ENCODE measurements around the gene RGS11. TPM values are rescaled to one million over a fixed set of nuclear protein-coding genes. Genes with fewer than 3 reads are reported as not detected.
A peak's percentile ranks its signal among the peaks of the same experiment; 100 is the strongest.

The RGS11 gene
- total RNA-seq, 1 experiment from 2014 or later, result 10.2 TPM

- Histone ChIP-seq H3K4me1 (ENCODE audit: control insufficient read depth, insufficient read depth, low read length) (peaks cover 2% of the 10 kb centered on the region), H3K27ac (ENCODE audit: low read length) (no peak overlapping the region), H3K27me3 (ENCODE audit: control insufficient read depth, insufficient read depth, low read length) (no peaks in the 10 kb centered on the region), H3K36me3 (ENCODE audit: control insufficient read depth, insufficient read depth, low read length) (no peaks in the 10 kb centered on the region), H3K9me3 (ENCODE audit: control insufficient read depth, insufficient read depth, low read depth, low read length) (no peaks in the 10 kb centered on the region), H3K4me3 (ENCODE audit: low read depth in 2 of 2, low read length in 2 of 2) (no peak overlapping the region)
- DNase-seq (ENCODE audit: low read depth, low spot score) (no peak), ATAC-seq (peak; percentile 44)
- BruUV-seq (replicated peaks), result no TSS peak
- in situ Hi-C loops (cut with HindIII; ENCODE audit: low pct_unique_long_range_greater_than_20kb, low sequenced_read_pairs) (no loop called here), intact Hi-C loops (cut with micrococcal nuclease; ENCODE audit: unreplicated experiment) (no loop called here)
- ChIA-PET POLR2A (no interaction called here), CTCF (no interaction called here)
- TF ChIP-seq REST (IDR thresholded peaks at IDR 0.05; ENCODE audit: insufficient read depth in 1 of 2, low read depth in 2 of 2, low read length in 1 of 2) (no peak), TCF7L2 (IDR thresholded peaks at IDR 0.05; ENCODE audit: low read depth, low read length) (no peak), SIN3A (IDR thresholded peaks at IDR 0.05; ENCODE audit: borderline replicate concordance, insufficient read depth, low read depth, low read length) (no peak), POLR2AphosphoS5 (IDR thresholded peaks at IDR 0.05; ENCODE audit: low read depth, low read length) (no peak)
- TF ChIP-seq, protein P1, sequence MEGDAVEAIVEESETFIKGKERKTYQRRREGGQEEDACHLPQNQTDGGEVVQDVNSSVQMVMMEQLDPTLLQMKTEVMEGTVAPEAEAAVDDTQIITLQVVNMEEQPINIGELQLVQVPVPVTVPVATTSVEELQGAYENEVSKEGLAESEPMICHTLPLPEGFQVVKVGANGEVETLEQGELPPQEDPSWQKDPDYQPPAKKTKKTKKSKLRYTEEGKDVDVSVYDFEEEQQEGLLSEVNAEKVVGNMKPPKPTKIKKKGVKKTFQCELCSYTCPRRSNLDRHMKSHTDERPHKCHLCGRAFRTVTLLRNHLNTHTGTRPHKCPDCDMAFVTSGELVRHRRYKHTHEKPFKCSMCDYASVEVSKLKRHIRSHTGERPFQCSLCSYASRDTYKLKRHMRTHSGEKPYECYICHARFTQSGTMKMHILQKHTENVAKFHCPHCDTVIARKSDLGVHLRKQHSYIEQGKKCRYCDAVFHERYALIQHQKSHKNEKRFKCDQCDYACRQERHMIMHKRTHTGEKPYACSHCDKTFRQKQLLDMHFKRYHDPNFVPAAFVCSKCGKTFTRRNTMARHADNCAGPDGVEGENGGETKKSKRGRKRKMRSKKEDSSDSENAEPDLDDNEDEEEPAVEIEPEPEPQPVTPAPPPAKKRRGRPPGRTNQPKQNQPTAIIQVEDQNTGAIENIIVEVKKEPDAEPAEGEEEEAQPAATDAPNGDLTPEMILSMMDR (IDR thresholded peaks at IDR 0.05), result no peak
These were observed 6.0 kb upstream of the RGS11 start for GRCh38 chr16:281660-282255.

GRCh38 chr16:280991-281659 lies 5.4 kb upstream of the RGS11 start:
- TF ChIP-seq, protein P1 (IDR thresholded peaks at IDR 0.05), result no peak
- TF ChIP-seq SIN3A (IDR thresholded peaks at IDR 0.05; ENCODE audit: borderline replicate concordance, insufficient read depth, low read depth, low read length), result no peak
- no peak for TF ChIP-seq TCF7L2 (IDR thresholded peaks at IDR 0.05; ENCODE audit: low read depth, low read length)
- no peak for TF ChIP-seq POLR2AphosphoS5 (IDR thresholded peaks at IDR 0.05; ENCODE audit: low read depth, low read length)
- TF ChIP-seq REST (IDR thresholded peaks at IDR 0.05; ENCODE audit: insufficient read depth in 1 of 2, low read depth in 2 of 2, low read length in 1 of 2), result no peak
- peaks cover 4% of the 10 kb centered on the region for H3K4me1 ChIP-seq (ENCODE audit: control insufficient read depth, insufficient read depth, low read length)
- no peak for DNase-seq (ENCODE audit: low read depth, low spot score)
- H3K4me3 ChIP-seq (ENCODE audit: low read depth in 2 of 2, low read length in 2 of 2), result peak overlapping the region in 1 of 2 experiments; percentile 25; a peak in 3 of 4 replicates
- no peaks in the 10 kb centered on the region for H3K9me3 ChIP-seq (ENCODE audit: control insufficient read depth, insufficient read depth, low read depth, low read length)
- CTCF ChIA-PET, result no interaction called here
- ATAC-seq, result peak; percentile 12
- H3K27me3 ChIP-seq (ENCODE audit: control insufficient read depth, insufficient read depth, low read length), result no peaks in the 10 kb centered on the region
- POLR2A ChIA-PET, result no interaction called here
- in situ Hi-C loops (cut with HindIII; ENCODE audit: low pct_unique_long_range_greater_than_20kb, low sequenced_read_pairs) (no loop called here), intact Hi-C loops (cut with micrococcal nuclease; ENCODE audit: unreplicated experiment) (no loop called here)
- BruUV-seq (replicated peaks), result no TSS peak
- no peak overlapping the region for H3K27ac ChIP-seq (ENCODE audit: low read length)
- H3K36me3 ChIP-seq (ENCODE audit: control insufficient read depth, insufficient read depth, low read length), result no peaks in the 10 kb centered on the region

All from Panc1 (cell line).